IMR-90 (cell line): ENCODE data around the gene OGFOD2. TPM values are rescaled to one million over a fixed set of nuclear protein-coding genes. Genes with fewer than 3 reads are reported as not detected.

Experiments
- ATAC-seq: fragments of 200-7000 bp; cut with Tn5 transposase; 2 replicates; pipeline ENCODE4 v1.9.1; 2020; ENCODE audit warnings: low read depth, mild to moderate bottlenecking, moderate library complexity
- BruUV-seq: library from RNA; stranded (reverse); fragments of 400-500 nt; replicated peaks from 2 replicates; lab custom pipeline; 2021; lab: Mats Ljungman, UMichigan
- CTCF ChIA-PET: fragments of 300-600 bp; formaldehyde crosslinking; extraction: SDS; loops from one replicate; lab custom pipeline; 2021; ENCODE audit warnings: antibody characterized with exemption; lab: Yijun Ruan, JAX
- POLR2A ChIA-PET: fragments of 300-600 bp; sonication (Branson Sonifier 250); formaldehyde crosslinking; loops from one replicate; lab custom pipeline; 2022; ENCODE audit warnings: antibody characterized with exemption; ENCODE audit not compliant: unreplicated experiment; lab: Charles Lee
- DNase-seq: peaks from one replicate; pipeline ENCODE4 v3.0.0; 2013
- H2AFZ ChIP-seq: replicated peaks from 2 replicates; pipeline ENCODE3; 2013; ENCODE audit warnings: low read length, mild to moderate bottlenecking; ENCODE audit not compliant: poor library complexity
- H2AK5ac ChIP-seq: 2 replicates; pipeline ENCODE4 v1.6.1; 2013; ENCODE audit warnings: low read depth, low read length, inconsistent platforms
- H2AK9ac ChIP-seq: replicated peaks from 2 replicates; pipeline ENCODE3; 2013; ENCODE audit warnings: mild to moderate bottlenecking, low read depth, low read length, moderate library complexity; ENCODE audit not compliant: poor library complexity
- H2BK120ac ChIP-seq: 2 replicates; pipeline ENCODE4 v1.6.1; 2013; ENCODE audit warnings: low read depth, low read length, inconsistent platforms
- H2BK15ac ChIP-seq: 3 replicates; pipeline ENCODE4 v1.6.1; 2013; ENCODE audit warnings: low read depth, low read length, inconsistent platforms
- H2BK20ac ChIP-seq: 2 replicates; pipeline ENCODE4 v1.6.1; 2013; ENCODE audit warnings: low read depth, mild to moderate bottlenecking, inconsistent platforms, low read length, moderate library complexity
- H2BK5ac ChIP-seq: 2 replicates; pipeline ENCODE4 v1.6.1; 2013; ENCODE audit warnings: mild to moderate bottlenecking, low read depth, low read length, inconsistent platforms; ENCODE audit not compliant: poor library complexity, severe bottlenecking
- H3K14ac ChIP-seq: replicated peaks from 2 replicates; pipeline ENCODE4 v1.6.1; 2013; ENCODE audit warnings: low read depth, low read length, inconsistent platforms
- H3K18ac ChIP-seq: 2 replicates; pipeline ENCODE4 v1.6.1; 2013; ENCODE audit warnings: low read depth, low read length, control low read depth
- H3K23ac ChIP-seq: 2 replicates; pipeline ENCODE4 v1.6.1; 2013; ENCODE audit warnings: low read depth, low read length, inconsistent platforms
- H3K27ac ChIP-seq: 2 replicates; pipeline ENCODE4 v1.5.1; 2013; ENCODE audit warnings: mild to moderate bottlenecking, control low read depth, low read length; ENCODE audit not compliant: insufficient read depth
- H3K27me3 ChIP-seq: 2 replicates; pipeline ENCODE4 v1.6.1; 2013; ENCODE audit warnings: low read length; ENCODE audit not compliant: control insufficient read depth, insufficient read depth
- H3K36me3 ChIP-seq: 2 replicates; pipeline ENCODE4 v1.6.1; 2013; ENCODE audit warnings: low read length, mixed read lengths; ENCODE audit not compliant: control insufficient read depth, insufficient read depth
- H3K4ac ChIP-seq: 2 replicates; pipeline ENCODE4 v1.6.1; 2013; ENCODE audit warnings: low read depth, low read length, inconsistent platforms
- H3K4me1 ChIP-seq: 2 replicates; pipeline ENCODE4 v1.6.1; 2013; ENCODE audit warnings: low read length, mixed read lengths; ENCODE audit not compliant: control insufficient read depth, insufficient read depth
- H3K4me2 ChIP-seq: 2 replicates; pipeline ENCODE4 v1.6.1; 2013; ENCODE audit warnings: low read depth, mild to moderate bottlenecking, control low read depth, low read length, moderate library complexity
- H3K4me3 ChIP-seq: 2 replicates; pipeline ENCODE4 v1.5.1; 2013; ENCODE audit warnings: low read depth, mild to moderate bottlenecking, control low read depth, low read length, moderate library complexity; ENCODE audit not compliant: insufficient read depth
- H3K56ac ChIP-seq: 2 replicates; pipeline ENCODE4 v1.6.1; 2013; ENCODE audit warnings: low read length, inconsistent platforms; ENCODE audit not compliant: insufficient read depth; ENCODE audit errors: extremely low read depth
- H3K79me1 ChIP-seq, 2 experiments: 2 replicates each; pipeline ENCODE4 v1.6.1; 2013; ENCODE audit warnings: low read length in 2 of 2, inconsistent platforms in 1 of 2, low read depth in 1 of 2
- H3K9ac ChIP-seq: 2 replicates; pipeline ENCODE4 v1.6.1; 2013; ENCODE audit warnings: low read depth, low read length, control low read depth
- H3K9me1 ChIP-seq: 2 replicates; pipeline ENCODE4 v1.6.1; 2013; ENCODE audit warnings: low read length, inconsistent platforms; ENCODE audit not compliant: insufficient read depth
- H3K9me3 ChIP-seq: 2 replicates; pipeline ENCODE4 v1.6.1; 2013; ENCODE audit warnings: low read length; ENCODE audit not compliant: control insufficient read depth, insufficient read depth
- H4K20me1 ChIP-seq: 2 replicates; pipeline ENCODE4 v1.6.1; 2013; ENCODE audit warnings: low read length, inconsistent platforms; ENCODE audit not compliant: insufficient read depth
- H4K5ac ChIP-seq: 2 replicates; pipeline ENCODE4 v1.6.1; 2013; ENCODE audit warnings: mild to moderate bottlenecking, low read depth, low read length, control low read depth
- H4K8ac ChIP-seq, 2 experiments: 2 replicates each; pipeline ENCODE4 v1.6.1; 2013; ENCODE audit warnings: low read depth in 2 of 2, low read length in 2 of 2, control low read depth in 1 of 2, inconsistent platforms in 1 of 2
- H4K91ac ChIP-seq: 2 replicates; pipeline ENCODE4 v1.6.1; 2013; ENCODE audit warnings: low read depth, low read length, inconsistent platforms; ENCODE audit not compliant: insufficient read depth
- CHD1 ChIP-seq: IDR thresholded peaks from 2 replicates; pipeline ENCODE4 v1.6.1; 2012; ENCODE audit warnings: low read depth, low read length, improper control_type of control experiment
- WGBS, 2 experiments: methylation state at CpG; one replicate each; pipeline versions ENCODE4 v1.1.5 to v1.1.7; 2013; ENCODE audit warnings: missing lambda C conversion rate in 2 of 2; ENCODE audit not compliant: insufficient read length in 1 of 2; ENCODE audit errors: extremely low coverage in 2 of 2; 5-methylcytosine and 5-hydroxymethylcytosine counted together
- dilution Hi-C: fragments of 300-500 bp; cut with HindIII; formaldehyde crosslinking; loops from one replicate; pipeline ENCODE4 v1.14.3; 2018; ENCODE audit warnings: low sequenced_read_pairs; ENCODE audit not compliant: unreplicated experiment
- in situ Hi-C: fragments of 300-500 bp; cut with MboI; formaldehyde crosslinking; loops from 3 replicates; pipeline ENCODE4 v1.14.3; 2019; ENCODE audit warnings: low sequenced_read_pairs, inconsistent platforms, mixed read lengths
- intact Hi-C: fragments of 100-400 bp; cut with micrococcal nuclease; formaldehyde crosslinking; loops from 2 replicates; pipeline ENCODE4 v1.10.0; 2022
- polyA plus RNA-seq, 3 experiments: library from polyadenylated mRNA; depleted of rRNA; stranded (reverse); fragments of >200 nt; gene quantifications; 2 replicates each; pipeline ENCODE4 v1.2.3, GENCODE V29; 2012; ENCODE audit warnings: low replicate concordance in 1 of 3
- total RNA-seq: library from RNA; depleted of rRNA; stranded (reverse); fragments of >200 nt; gene quantifications from 2 replicates; pipeline ENCODE4 v1.2.3, GENCODE V29; 2012

OGFOD2 gene
- total and polyA plus RNA-seq, 2 of the 4 experiments (the other 2 are of a cell fraction) = 4.3 to 18.2 TPM

GRCh38 chr12:122985338-122986257, 10.6 kb downstream of the OGFOD2 start:
- 92% methylated on average over 28 of the region's 45 CpGs; no CpG with 5 or more reads in 1 of the 2 experiments for WGBS, 2 experiments
- ATAC-seq (no peak), DNase-seq (no peak)
- intact Hi-C loops (no loop called here), dilution Hi-C loops (loop anchor here (25.0 kb wide), 1 partner anchor 252 kb away; the partner anchor contains the start of genes MPHOSPH9 and MTRFR), in situ Hi-C loops (loop anchor here (10.0 kb wide), 1 partner anchor 159 kb away; no protein-coding TSS in a partner anchor)
- H2AK9ac ChIP-seq = peak overlapping the region; percentile 45
- TF ChIP-seq CHD1 = no peak
- H3K14ac ChIP-seq = no peak overlapping the region
- peaks cover 4 to 34% of the 10 kb centered on the region in 2 experiments; a peak in 3 of 4 replicates for H3K79me1 ChIP-seq
- H3K4me3 ChIP-seq = no peak overlapping the region
- ChIA-PET POLR2A (no interaction called here), CTCF (interaction anchor here (0.6 kb wide), 1 partner anchor 103 kb away, joined by 3 read pairs; no protein-coding TSS in a partner anchor)
- no peak overlapping the region for H2BK20ac ChIP-seq
- H3K4me2 ChIP-seq = no peak overlapping the region
- H3K9me1 ChIP-seq = peaks cover 15% of the 10 kb centered on the region; the same call in 1 of the 2 replicates
- H4K8ac ChIP-seq = no peak overlapping the region; a peak in 1 of 4 replicates
- H2AFZ ChIP-seq = no peak overlapping the region
- H2AK5ac ChIP-seq = 0 out of 2 replicates have a peak overlapping the region, but pooled peaks have one; percentile 15
- no peak overlapping the region for H3K9ac ChIP-seq
- no peak overlapping the region for H4K5ac ChIP-seq
- peaks cover 15% of the 10 kb centered on the region for H4K20me1 ChIP-seq
- H3K56ac ChIP-seq = no peak overlapping the region
- no peak overlapping the region for H3K27ac ChIP-seq
- peaks cover 20% of the 10 kb centered on the region for H3K4me1 ChIP-seq
- no peak overlapping the region for H2BK15ac ChIP-seq
- no peak overlapping the region for H2BK5ac ChIP-seq
- H3K36me3 ChIP-seq = peaks cover 47% of the 10 kb centered on the region
- no peak overlapping the region for H3K4ac ChIP-seq
- BruUV-seq = no TSS peak
- H3K9me3 ChIP-seq = no peaks in the 10 kb centered on the region
- H2BK120ac ChIP-seq = no peak overlapping the region
- no peak overlapping the region for H3K18ac ChIP-seq
- no peak overlapping the region for H4K91ac ChIP-seq
- H3K23ac ChIP-seq = no peak overlapping the region
- H3K27me3 ChIP-seq = no peaks in the 10 kb centered on the region
